SK-N-SH treated with all-trans-retinoic acid at 6 μM for 48 hours (cell line): ENCODE data around the gene GHRHR.

Experiments
- ATAC-seq: fragments of 200-7000 bp; cut with Tn5 transposase; 3 replicates; pipeline ENCODE4 v1.9.1; 2020; ENCODE audit warnings: mild to moderate bottlenecking, moderate library complexity
- BACH2 ChIP-seq: fragments of 250-450 bp; sonication (Bioruptor Pico); IDR thresholded peaks from 2 replicates; pipeline ENCODE4 v1.9.0; 2021; ENCODE audit warnings: mild to moderate bottlenecking, borderline replicate concordance
- CSRNP3 ChIP-seq: fragments of 250-450 bp; sonication (Bioruptor Pico); IDR thresholded peaks from 2 replicates; pipeline ENCODE4 v1.5.1; 2021; ENCODE audit warnings: mild to moderate bottlenecking, moderate library complexity
- ESRRG ChIP-seq: fragments of 250-450 bp; sonication (Bioruptor Pico); IDR thresholded peaks from 2 replicates; pipeline ENCODE4 v1.6.1; 2021; ENCODE audit warnings: mild to moderate bottlenecking
- GLIS3 ChIP-seq: fragments of 250-450 bp; sonication (Bioruptor Pico); IDR thresholded peaks from 2 replicates; pipeline ENCODE4 v1.5.0; 2020; ENCODE audit warnings: mild to moderate bottlenecking, moderate library complexity
- ISL1 ChIP-seq: fragments of 250-450 bp; sonication (Bioruptor Pico); IDR thresholded peaks from 2 replicates; pipeline ENCODE4 v2.1.2; 2022; ENCODE audit warnings: mild to moderate bottlenecking, moderate library complexity
- PATZ1 ChIP-seq: fragments of 250-450 bp; sonication (Bioruptor Pico); IDR thresholded peaks from 2 replicates; pipeline ENCODE4 v1.8.0; 2020; ENCODE audit warnings: mild to moderate bottlenecking, moderate library complexity, borderline replicate concordance
- PPARA ChIP-seq: fragments of 250-450 bp; sonication (Bioruptor Pico); IDR thresholded peaks from 2 replicates; pipeline ENCODE4 v1.5.0; 2020; ENCODE audit warnings: mild to moderate bottlenecking, borderline replicate concordance
- RARB ChIP-seq: fragments of 250-450 bp; sonication (Bioruptor Pico); IDR thresholded peaks from 2 replicates; pipeline ENCODE4 v1.8.0; 2021; ENCODE audit warnings: mild to moderate bottlenecking, moderate library complexity
- SNAI2 ChIP-seq: fragments of 250-450 bp; sonication (Bioruptor Pico); IDR thresholded peaks from 2 replicates; pipeline ENCODE4 v1.5.0; 2020; ENCODE audit warnings: mild to moderate bottlenecking, moderate library complexity
- TCF4 ChIP-seq: fragments of 250-450 bp; sonication (Bioruptor Pico); IDR thresholded peaks from 2 replicates; pipeline ENCODE4 v1.8.0; 2021; ENCODE audit warnings: mild to moderate bottlenecking, moderate library complexity, borderline replicate concordance
- ZC3H10 ChIP-seq: fragments of 250-450 bp; sonication (Bioruptor Pico); IDR thresholded peaks from 2 replicates; pipeline ENCODE4 v1.5.1; 2021; ENCODE audit warnings: mild to moderate bottlenecking, moderate library complexity
- ZFP3 ChIP-seq: fragments of 250-450 bp; sonication (Bioruptor Pico); IDR thresholded peaks from 2 replicates; pipeline ENCODE4 v1.5.0; 2020; ENCODE audit warnings: mild to moderate bottlenecking, moderate library complexity
- ZFP30 ChIP-seq: fragments of 450-650 bp; formaldehyde crosslinking; IDR thresholded peaks from 2 replicates; pipeline ENCODE4 v1.5.0; 2022; ENCODE audit warnings: mild to moderate bottlenecking, moderate library complexity
- ZNF565 ChIP-seq: fragments of 450-650 bp; formaldehyde crosslinking; conservative IDR thresholded peaks from 2 replicates; pipeline ENCODE4 v1.5.0; 2020; ENCODE audit warnings: low read depth, mild to moderate bottlenecking, moderate library complexity
- TF ChIP-seq, protein P1 (sequence below): fragments of 250-450 bp; sonication (Bioruptor Pico); IDR thresholded peaks from 2 replicates; pipeline ENCODE4 v1.5.0; 2020; ENCODE audit warnings: mild to moderate bottlenecking, moderate library complexity

The GHRHR gene

DNA sequence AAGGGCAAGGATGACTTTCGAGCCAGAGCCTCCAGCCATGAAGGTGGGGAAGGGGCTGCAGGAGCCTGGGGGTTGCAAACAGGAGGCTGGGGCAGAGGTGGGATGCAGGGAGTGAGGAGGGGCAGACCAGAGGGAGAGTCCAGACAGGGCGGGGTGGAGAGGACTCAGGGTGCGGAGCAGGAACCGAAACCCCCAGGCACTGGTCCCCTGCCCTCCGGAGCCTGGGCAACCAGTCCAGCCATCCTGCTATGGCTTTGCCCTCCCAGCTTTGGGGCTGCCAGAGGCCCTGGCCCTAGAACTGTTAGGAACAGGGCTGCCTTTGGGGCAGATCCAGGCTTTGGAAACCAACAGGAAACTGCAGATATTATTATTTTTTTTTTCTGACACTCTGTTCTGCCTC is 24.2 kb downstream of the GHRHR start (continued):
- TF ChIP-seq CSRNP3 (CRISPR knock-in tag) = no peak
- TF ChIP-seq SNAI2 = no peak
- TF ChIP-seq, all 23 proteins: peak for 0

- ATAC-seq = no peak
- no peak for TF ChIP-seq ESRRG (CRISPR knock-in tag)
- TF ChIP-seq ISL1 = no peak
- no peak for TF ChIP-seq BACH2 (CRISPR knock-in tag)
- no peak for TF ChIP-seq CSRNP3 (CRISPR knock-in tag)
- no peak for TF ChIP-seq ZC3H10 (CRISPR knock-in tag)
- TF ChIP-seq ZFP3 (CRISPR knock-in tag) = no peak
- TF ChIP-seq GLIS3 (CRISPR knock-in tag) = no peak
- TF ChIP-seq, all 23 proteins: peak for 0
Measured at GRCh38 chr7:30988351-30989005, 24.7 kb downstream of the GHRHR start.

GRCh38 chr7:30989008-30989823 is 25.5 kb downstream of the GHRHR start:
- TF ChIP-seq ZNF565 (CRISPR knock-in tag) = no peak
- no peak for TF ChIP-seq ZC3H10 (CRISPR knock-in tag)
- no peak for TF ChIP-seq RARB (CRISPR knock-in tag)
- no peak for TF ChIP-seq ZFP3 (CRISPR knock-in tag)
- TF ChIP-seq CSRNP3 (CRISPR knock-in tag) = no peak
- TF ChIP-seq, protein P1, sequence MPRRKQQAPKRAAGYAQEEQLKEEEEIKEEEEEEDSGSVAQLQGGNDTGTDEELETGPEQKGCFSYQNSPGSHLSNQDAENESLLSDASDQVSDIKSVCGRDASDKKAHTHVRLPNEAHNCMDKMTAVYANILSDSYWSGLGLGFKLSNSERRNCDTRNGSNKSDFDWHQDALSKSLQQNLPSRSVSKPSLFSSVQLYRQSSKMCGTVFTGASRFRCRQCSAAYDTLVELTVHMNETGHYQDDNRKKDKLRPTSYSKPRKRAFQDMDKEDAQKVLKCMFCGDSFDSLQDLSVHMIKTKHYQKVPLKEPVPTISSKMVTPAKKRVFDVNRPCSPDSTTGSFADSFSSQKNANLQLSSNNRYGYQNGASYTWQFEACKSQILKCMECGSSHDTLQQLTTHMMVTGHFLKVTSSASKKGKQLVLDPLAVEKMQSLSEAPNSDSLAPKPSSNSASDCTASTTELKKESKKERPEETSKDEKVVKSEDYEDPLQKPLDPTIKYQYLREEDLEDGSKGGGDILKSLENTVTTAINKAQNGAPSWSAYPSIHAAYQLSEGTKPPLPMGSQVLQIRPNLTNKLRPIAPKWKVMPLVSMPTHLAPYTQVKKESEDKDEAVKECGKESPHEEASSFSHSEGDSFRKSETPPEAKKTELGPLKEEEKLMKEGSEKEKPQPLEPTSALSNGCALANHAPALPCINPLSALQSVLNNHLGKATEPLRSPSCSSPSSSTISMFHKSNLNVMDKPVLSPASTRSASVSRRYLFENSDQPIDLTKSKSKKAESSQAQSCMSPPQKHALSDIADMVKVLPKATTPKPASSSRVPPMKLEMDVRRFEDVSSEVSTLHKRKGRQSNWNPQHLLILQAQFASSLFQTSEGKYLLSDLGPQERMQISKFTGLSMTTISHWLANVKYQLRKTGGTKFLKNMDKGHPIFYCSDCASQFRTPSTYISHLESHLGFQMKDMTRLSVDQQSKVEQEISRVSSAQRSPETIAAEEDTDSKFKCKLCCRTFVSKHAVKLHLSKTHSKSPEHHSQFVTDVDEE = no peak
- no peak for TF ChIP-seq PPARA (CRISPR knock-in tag)
- no peak for TF ChIP-seq TCF4 (CRISPR knock-in tag)
- no peak for TF ChIP-seq PATZ1 (CRISPR knock-in tag)
- TF ChIP-seq ZFP30 (CRISPR knock-in tag) = no peak
- no peak for ATAC-seq

DNA sequence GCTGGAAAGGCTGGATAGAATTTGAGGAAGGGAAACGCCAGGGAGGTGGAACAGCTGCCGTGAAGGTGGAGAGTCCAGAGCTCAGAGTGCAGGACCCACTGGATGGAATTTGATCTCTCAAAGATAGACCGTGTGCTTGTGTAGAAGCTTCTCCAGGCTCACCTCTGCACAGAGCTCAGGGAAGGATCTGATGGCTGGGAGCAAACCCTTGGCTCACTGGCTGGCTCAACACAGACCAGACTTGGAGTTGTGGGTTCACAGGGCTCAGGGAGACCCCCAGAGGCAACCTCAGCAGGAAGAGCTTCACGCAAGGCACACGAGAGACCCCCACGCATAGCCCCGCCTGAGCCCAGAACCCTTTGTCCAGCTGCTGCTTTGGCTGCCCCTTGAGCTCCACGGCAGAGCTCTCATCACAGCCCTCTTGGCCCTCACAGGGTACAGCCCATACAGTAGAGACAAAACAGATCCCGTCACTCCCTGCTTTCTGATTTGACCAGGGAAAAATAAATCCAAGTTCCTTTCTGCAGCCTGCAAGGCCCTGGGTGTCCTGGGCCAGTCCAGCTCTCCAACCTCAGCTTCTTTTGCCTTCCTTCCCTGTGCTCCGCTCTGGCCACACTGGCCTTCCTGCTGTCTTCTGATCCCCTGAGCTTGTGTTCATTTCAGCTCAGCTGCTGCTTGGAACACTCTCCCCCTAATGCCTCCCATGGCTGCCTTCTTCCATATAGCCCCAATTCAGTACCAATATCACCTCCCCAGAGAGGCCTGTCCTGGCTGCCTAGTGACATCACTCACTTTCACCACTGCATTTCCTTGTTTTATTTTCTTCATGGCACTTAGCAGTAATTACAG is 26.3 kb downstream of the GHRHR start:
- no peak for TF ChIP-seq TCF4 (CRISPR knock-in tag)
- no peak for TF ChIP-seq ISL1
- no peak for TF ChIP-seq GLIS3 (CRISPR knock-in tag)
- ATAC-seq = no peak; the same call in 2 of the 3 replicates
